ENCODE results near the gene PLEKHG4B.
"Not testable (repeated sequence)": the region's sequence is repeated elsewhere in the genome, so short reads cannot be mapped to it uniquely, and the experiment has no call there.

GRCh38 chr5:216076-216475 is 124.1 kb downstream of the PLEKHG4B start:
- TF ChIP-seq CTCF (IDR thresholded peaks at IDR 0.05; ENCODE audit: low read length); EZH2 (optimal IDR thresholded peaks at IDR 0.05; ENCODE audit: low read depth, low read length): not testable (repeated sequence)

Data from MM.1S (cell line).